IPS DF 6.9 (cell line): ENCODE measurements around the gene TIGD6.

Experiments used
- DNase-seq: peaks from one replicate; pipeline ENCODE4 v3.0.0-alpha.2; 2013; ENCODE audit warnings: low read depth, low spot score
- H3K27ac ChIP-seq: one replicate; pipeline ENCODE4 v1.5.1; 2013; ENCODE audit warnings: low read length, control low read depth
- H3K27me3 ChIP-seq: 2 replicates; pipeline ENCODE4 v1.6.1; 2013; ENCODE audit warnings: mild to moderate bottlenecking, low read length; ENCODE audit not compliant: control insufficient read depth, insufficient read depth
- H3K36me3 ChIP-seq: 2 replicates; pipeline ENCODE4 v1.6.1; 2013; ENCODE audit warnings: low read length; ENCODE audit not compliant: control insufficient read depth, insufficient read depth
- H3K4me1 ChIP-seq: 2 replicates; pipeline ENCODE4 v1.6.1; 2013; ENCODE audit warnings: low read length; ENCODE audit not compliant: control insufficient read depth, insufficient read depth
- H3K4me3 ChIP-seq: 2 replicates; pipeline ENCODE4 v1.5.1; 2013; ENCODE audit warnings: mild to moderate bottlenecking, low read length
- H3K9me3 ChIP-seq: 2 replicates; pipeline ENCODE4 v1.6.1; 2013; ENCODE audit warnings: low read length, inconsistent platforms; ENCODE audit not compliant: control insufficient read depth, insufficient read depth
- WGBS: extraction: QIAGEN DNeasy Blood & Tissue Kit; methylation state at CpG from one replicate; pipeline ENCODE4 v1.1.7; 2013; ENCODE audit warnings: mixed read lengths, missing lambda C conversion rate; ENCODE audit not compliant: insufficient read length, insufficient coverage; 5-methylcytosine and 5-hydroxymethylcytosine counted together

TIGD6 gene

DNA sequence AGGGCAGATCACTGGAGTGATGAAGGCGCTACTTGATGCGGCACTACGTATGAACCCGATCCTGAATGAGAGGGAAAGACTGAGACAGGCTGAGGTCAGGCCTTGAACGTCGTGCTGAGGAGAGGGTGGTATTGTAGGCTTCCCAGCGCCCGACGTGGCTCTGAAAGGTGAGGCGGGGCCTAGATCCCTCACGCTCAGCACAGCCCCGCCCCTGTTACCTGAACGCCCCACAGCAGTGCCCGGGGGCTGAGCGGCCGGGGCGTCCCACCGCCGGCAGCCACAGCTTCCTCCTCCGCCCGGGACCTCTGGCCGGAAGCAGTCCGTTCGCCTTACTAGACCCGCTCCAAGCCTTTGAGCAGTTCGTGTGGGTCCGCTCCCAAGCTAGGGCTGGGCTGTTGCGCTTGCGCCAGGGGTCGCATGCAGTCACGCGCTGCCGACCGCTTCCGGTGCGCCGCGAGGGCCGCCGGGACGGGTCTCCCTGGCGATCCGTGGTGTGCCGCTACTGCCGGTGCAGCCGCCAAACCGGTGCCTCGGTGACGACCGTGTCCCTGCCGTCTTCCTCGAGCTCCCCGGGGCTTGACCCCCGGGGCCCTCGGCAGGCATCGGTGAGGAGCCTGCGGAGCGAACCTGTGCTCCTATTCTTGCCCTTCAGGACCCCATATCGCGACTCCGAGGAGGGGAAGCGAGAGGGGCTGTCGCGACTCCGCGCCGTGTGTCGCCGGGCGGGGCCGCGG lies at the start of gene TIGD6, which contains the start of gene HMGXB3:
TSS of gene TIGD6 (minus strand) at position 399 of the 734 bp plus-strand sequence. CDS start 4,306 bp downstream, outside the sequence.
TSS of gene HMGXB3 (plus strand) at position 484 of the 734 bp plus-strand sequence. CDS start 4,114 bp downstream, outside the sequence.
- H3K9me3 ChIP-seq, result no peaks in the 10 kb centered on the region
- no CpG with 5 or more reads among the region's 72 CpGs for WGBS
- H3K4me1 ChIP-seq, result peaks cover 2% of the 10 kb centered on the region; the same call in 1 of the 2 replicates
- H3K4me3 ChIP-seq, result peak within 1 kb of the TSS; percentile 67; the same call in 1 of the 2 replicates
- no peak within 1 kb of the TSS for H3K27ac ChIP-seq
- no peaks in the 10 kb centered on the region for H3K36me3 ChIP-seq
- DNase-seq, result peak; percentile 90
- H3K27me3 ChIP-seq, result no peaks in the 10 kb centered on the region

DNA sequence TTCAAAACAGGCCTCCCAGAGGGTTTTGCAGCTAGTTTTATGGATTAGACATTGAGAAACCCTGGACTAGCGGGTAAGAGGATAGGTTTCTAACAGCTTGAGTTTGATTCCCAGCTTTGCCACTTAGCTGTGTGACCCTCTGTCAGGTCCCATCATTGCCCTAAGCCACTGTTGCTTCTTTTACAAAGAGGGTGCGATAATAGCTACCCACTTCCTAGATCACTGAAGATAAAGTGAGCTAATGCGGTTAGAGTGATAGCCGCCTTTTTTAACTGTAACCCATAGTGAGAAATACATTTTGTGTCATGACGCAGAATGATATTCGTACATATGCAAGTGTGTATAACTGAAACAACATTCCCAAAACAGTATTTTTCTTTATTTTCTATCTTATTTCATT lies 45.6 kb upstream of the TIGD6 start:
- Histone ChIP-seq H3K4me3 (no peak overlapping the region), H3K4me1 (no peaks in the 10 kb centered on the region), H3K27ac (no peak overlapping the region), H3K36me3 (peaks cover 26% of the 10 kb centered on the region), H3K27me3 (no peaks in the 10 kb centered on the region), H3K9me3 (no peaks in the 10 kb centered on the region)
- DNase-seq, result no peak
- WGBS, result no CpG with 5 or more reads among the region's 6 CpGs

DNA sequence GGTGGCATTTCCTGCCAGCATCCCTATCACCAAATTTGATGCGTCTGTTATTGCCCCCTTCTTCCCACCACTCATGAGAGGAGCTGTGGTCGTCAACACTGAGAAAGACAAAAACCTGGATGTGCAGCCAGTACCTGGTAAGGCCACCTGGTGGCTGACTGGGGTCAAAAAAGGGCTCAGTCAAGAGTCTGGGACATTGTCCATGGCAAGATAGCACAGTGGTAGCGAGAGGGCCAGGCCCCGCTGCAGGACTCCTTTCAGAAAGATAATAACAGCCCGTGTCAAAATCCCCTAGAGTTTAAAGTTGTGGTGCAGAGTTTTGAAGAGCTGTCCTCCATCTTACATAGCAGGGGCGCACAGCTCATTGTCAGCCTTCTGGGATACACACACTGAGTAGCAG lies 45.1 kb upstream of the TIGD6 start:
- H3K27me3 ChIP-seq, result no peaks in the 10 kb centered on the region
- no CpG with 5 or more reads among the region's 6 CpGs for WGBS
- no peak overlapping the region for H3K4me3 ChIP-seq
- no peaks in the 10 kb centered on the region for H3K4me1 ChIP-seq
- no peak overlapping the region for H3K27ac ChIP-seq
- DNase-seq, result no peak
- no peaks in the 10 kb centered on the region for H3K9me3 ChIP-seq
- peaks cover 22% of the 10 kb centered on the region for H3K36me3 ChIP-seq

DNA sequence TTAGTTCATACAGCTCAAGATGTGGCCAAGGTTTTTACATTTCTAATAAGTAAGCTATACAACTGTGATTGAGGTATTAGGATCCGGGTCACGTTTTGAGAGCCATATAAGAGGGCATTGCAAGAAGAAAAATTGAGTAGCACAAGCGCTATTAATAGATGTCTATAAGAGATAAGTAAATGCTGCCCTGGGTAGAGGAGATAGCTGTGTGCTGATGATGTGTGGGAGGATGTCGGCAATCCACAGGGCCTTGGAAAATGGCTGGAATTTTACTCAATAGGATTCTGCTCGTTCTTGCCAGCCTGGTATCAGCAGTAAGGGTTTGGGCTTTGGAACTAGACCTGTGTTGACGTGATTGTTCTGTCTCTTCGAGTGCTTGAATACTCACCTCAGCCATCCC lies 44.3 kb upstream of the TIGD6 start:
- H3K27me3 ChIP-seq, result no peaks in the 10 kb centered on the region
- H3K36me3 ChIP-seq, result peaks cover 16% of the 10 kb centered on the region
- H3K9me3 ChIP-seq, result no peaks in the 10 kb centered on the region
- no peak for DNase-seq
- WGBS, result no CpG with 5 or more reads among the region's 7 CpGs
- no peak overlapping the region for H3K4me3 ChIP-seq
- H3K27ac ChIP-seq, result no peak overlapping the region
- no peaks in the 10 kb centered on the region for H3K4me1 ChIP-seq

DNA sequence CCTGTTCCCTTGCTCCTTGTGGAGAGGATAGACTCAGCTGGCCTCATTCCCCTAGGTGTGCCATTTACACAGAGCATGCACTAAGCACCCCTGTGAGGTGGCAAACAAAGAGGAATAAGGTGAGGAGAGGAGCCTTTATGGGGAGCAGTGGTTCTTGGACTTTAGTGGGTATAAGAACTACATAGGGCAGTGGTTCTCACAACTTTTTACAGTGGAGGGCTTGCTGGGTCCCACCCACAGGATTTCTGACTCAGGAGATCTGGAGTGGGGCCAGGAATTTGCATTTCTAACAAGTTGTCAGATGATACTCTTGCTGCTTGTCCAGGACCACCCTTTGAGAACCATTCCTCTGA lies 43.9 kb upstream of the TIGD6 start:
- no peak overlapping the region for H3K4me3 ChIP-seq
- no peak for DNase-seq
- H3K9me3 ChIP-seq, result no peaks in the 10 kb centered on the region
- peaks cover 16% of the 10 kb centered on the region for H3K36me3 ChIP-seq
- H3K27ac ChIP-seq, result no peak overlapping the region
- no peaks in the 10 kb centered on the region for H3K27me3 ChIP-seq
- no peaks in the 10 kb centered on the region for H3K4me1 ChIP-seq

DNA sequence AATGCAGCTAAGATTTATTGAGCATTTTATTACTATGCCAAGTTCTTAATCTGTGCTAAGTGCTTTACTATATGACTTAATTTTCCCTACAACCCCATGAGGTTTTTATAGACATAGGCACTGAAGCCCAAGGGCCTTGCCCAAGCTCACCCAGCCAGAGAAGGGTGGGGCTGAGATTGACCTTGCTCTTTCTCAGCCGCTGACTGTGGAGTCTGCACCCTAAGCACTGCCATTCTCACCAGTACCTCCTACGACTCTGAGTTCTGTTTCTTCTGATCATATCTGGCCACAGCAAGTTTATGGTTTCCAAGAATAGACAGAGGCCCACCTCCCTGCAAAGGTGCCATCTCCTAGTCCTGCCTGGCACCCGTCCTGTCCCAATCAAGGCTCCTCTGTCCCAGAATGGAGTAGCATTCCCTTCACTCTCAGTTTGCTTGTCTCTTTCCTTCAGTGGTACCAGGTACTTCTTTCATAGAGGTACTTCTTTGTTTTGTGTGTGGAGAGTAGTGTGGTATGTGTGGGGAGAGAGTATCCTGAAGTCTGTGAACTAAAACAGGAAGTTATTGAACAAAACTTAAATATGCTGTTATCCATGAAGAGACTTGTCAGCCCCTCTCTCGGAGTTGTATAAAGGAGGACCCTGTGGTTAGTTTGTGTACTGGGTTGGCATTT lies 43.3 kb upstream of the TIGD6 start:
- no peak overlapping the region for H3K27ac ChIP-seq
- DNase-seq, result no peak

DNA sequence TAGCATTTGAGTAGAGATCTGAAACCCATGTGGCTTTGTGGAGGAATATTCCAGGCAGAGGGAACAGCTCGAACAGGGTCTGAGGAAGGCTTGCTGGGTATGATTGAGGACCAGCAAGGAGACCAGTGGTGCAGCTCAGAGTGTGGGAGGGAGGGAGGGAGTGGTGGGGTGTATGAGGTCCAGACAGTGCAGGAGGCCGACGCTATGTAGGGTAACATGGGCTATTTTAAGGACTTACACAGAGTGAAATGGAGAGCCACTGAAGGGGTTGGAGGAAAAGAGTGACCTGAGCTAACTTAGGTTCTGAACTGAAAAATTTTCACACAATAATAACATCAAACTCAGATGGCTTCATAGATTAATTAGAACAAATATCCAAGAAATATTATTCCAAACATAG lies 42.0 kb upstream of the TIGD6 start:
- Histone ChIP-seq H3K4me3 (no peak overlapping the region), H3K9me3 (no peaks in the 10 kb centered on the region), H3K27me3 (no peaks in the 10 kb centered on the region), H3K36me3 (peaks cover 12% of the 10 kb centered on the region), H3K4me1 (no peaks in the 10 kb centered on the region), H3K27ac (no peak overlapping the region)
- no CpG with 5 or more reads among the region's 3 CpGs for WGBS
- DNase-seq, result no peak

More for the DNA sequence above, 43.3 kb upstream of the TIGD6 start:
- Histone ChIP-seq H3K27me3 (no peaks in the 10 kb centered on the region), H3K9me3 (no peaks in the 10 kb centered on the region), H3K36me3 (peaks cover 16% of the 10 kb centered on the region), H3K4me3 (no peak overlapping the region), H3K4me1 (no peaks in the 10 kb centered on the region)
- WGBS, result no CpG with 5 or more reads among the region's 4 CpGs

DNA sequence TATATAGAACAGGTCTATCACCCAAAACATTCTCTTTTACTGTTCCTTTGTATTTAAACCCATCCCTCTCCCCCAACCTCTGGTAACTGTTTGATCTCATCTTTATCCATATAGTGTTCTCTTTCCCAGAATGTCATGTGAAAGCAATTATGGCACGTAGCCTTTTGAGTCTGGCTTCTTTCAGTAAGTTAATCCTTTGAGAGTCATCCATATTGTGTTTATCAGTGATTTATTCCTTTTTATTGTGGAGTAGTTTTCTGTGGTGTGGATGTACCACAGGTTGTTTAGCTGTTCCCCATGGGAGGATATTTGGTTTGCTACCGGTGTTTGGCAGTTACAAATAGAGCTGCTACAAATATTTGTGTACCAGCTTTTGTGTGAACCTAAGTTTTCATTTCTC lies 38.1 kb upstream of the TIGD6 start:
- H3K36me3 ChIP-seq, result peaks cover 23% of the 10 kb centered on the region
- DNase-seq, result no peak
- whole genome bisulfite sequencing, result no CpG with 5 or more reads among the region's 2 CpGs
- no peaks in the 10 kb centered on the region for H3K4me1 ChIP-seq
- no peaks in the 10 kb centered on the region for H3K9me3 ChIP-seq
- no peak overlapping the region for H3K27ac ChIP-seq
- H3K27me3 ChIP-seq, result no peaks in the 10 kb centered on the region
- no peak overlapping the region for H3K4me3 ChIP-seq

DNA sequence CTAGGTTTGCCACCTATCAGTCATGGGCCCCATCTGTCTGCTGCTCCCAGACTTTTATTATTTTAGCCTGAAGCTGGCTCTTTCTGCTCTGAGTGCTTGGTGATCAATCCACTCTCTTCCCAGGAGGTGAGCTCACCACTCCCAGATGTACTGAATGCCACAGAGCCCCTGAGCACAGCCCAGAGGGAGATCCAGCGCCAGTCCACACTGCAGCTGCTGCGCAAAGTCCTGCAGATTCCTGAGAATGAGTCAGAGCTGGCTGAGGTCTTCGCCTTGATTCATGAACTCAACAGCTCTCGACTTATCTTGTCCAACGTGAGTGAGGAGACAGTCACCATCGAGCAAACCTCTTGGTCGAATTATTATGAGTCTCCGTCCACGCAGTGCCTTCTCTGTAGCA lies 36.1 kb upstream of the TIGD6 start:
- Histone ChIP-seq H3K27me3 (no peaks in the 10 kb centered on the region), H3K4me1 (no peaks in the 10 kb centered on the region), H3K9me3 (no peaks in the 10 kb centered on the region), H3K4me3 (no peak overlapping the region), H3K36me3 (peaks cover 29% of the 10 kb centered on the region), H3K27ac (no peak overlapping the region)
- no peak for DNase-seq
- no CpG with 5 or more reads among the region's 9 CpGs for WGBS

DNA sequence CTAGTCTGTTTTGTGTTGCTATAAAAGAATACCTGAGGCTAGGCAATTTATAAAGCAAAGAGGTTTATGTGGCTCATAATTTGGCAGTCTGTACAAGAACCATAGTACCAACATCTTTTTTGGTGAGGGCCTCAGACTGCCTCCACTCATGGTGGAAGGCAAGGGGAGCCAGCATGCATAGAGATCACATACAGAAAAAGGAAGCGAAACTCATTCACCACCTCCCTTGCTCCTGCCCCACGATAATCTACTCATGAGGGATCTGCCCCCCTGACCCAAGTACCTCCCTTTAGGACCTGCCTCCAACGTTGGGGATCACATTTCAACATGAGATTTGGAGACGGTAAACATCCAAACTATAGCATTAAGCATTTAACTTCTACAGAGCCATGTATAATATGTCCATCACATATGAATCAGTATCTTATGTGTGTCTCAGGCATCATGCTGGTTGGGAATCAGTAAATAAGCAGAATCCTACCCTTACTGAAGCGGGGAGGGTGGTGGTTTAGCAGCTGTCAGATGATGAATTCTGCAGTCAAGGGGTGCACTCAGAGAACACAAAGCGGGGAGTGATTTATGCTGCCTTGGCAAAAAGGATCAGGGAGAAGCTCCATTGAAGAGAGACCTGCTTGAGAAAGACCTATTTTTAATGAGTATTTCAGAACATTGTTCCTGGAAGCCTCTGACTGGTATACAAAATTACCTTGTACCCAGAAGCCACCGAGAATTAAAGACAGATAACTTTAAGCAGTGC lies 34.9 kb upstream of the TIGD6 start:
- no peak for DNase-seq
- H3K4me1 ChIP-seq, result no peaks in the 10 kb centered on the region
- no peak overlapping the region for H3K4me3 ChIP-seq
- no peaks in the 10 kb centered on the region for H3K27me3 ChIP-seq
- H3K36me3 ChIP-seq, result peaks cover 32% of the 10 kb centered on the region; the same call in 1 of the 2 replicates
- H3K27ac ChIP-seq, result no peak overlapping the region
- no CpG with 5 or more reads among the region's 7 CpGs for WGBS
- H3K9me3 ChIP-seq, result no peaks in the 10 kb centered on the region
